ENCODE results near the gene OR4D9.

OR4D9 gene

GRCh38 chr11:59550368-59550841, 39.1 kb downstream of the OR4D9 start:
- H3K4me3 ChIP-seq (ENCODE audit: low read depth, low read length): peak overlapping the region; percentile 57
- peak; percentile 95 for DNase-seq (ENCODE audit: low read depth)
- TF ChIP-seq CTCF (IDR thresholded peaks at IDR 0.05; ENCODE audit: low read depth, low read length, missing control alignments): peak; percentile 51

GRCh38 chr11:59550842-59551658, 39.7 kb downstream of the OR4D9 start:
- DNase-seq (ENCODE audit: low read depth): peak; percentile 79
- TF ChIP-seq CTCF (IDR thresholded peaks at IDR 0.05; ENCODE audit: low read depth, low read length, missing control alignments): no peak
- peak overlapping the region; percentile 57 for H3K4me3 ChIP-seq (ENCODE audit: low read depth, low read length)

- no peak for DNase-seq (ENCODE audit: low read depth)
- TF ChIP-seq CTCF (IDR thresholded peaks at IDR 0.05; ENCODE audit: low read depth, low read length, missing control alignments): no peak
- peak overlapping the region; percentile 57 for H3K4me3 ChIP-seq (ENCODE audit: low read depth, low read length)
Observed at GRCh38 chr11:59551659-59552521, 40.6 kb downstream of the OR4D9 start.

GRCh38 chr11:59552844-59553243, 41.5 kb downstream of the OR4D9 start:
- no peak for TF ChIP-seq CTCF (IDR thresholded peaks at IDR 0.05; ENCODE audit: low read depth, low read length, missing control alignments)
- no peak overlapping the region for H3K4me3 ChIP-seq (ENCODE audit: low read depth, low read length)

GRCh38 chr11:59553323-59553722, 42.0 kb downstream of the OR4D9 start:
- H3K4me3 ChIP-seq (ENCODE audit: low read depth, low read length): no peak overlapping the region
- TF ChIP-seq CTCF (IDR thresholded peaks at IDR 0.05; ENCODE audit: low read depth, low read length, missing control alignments): no peak
- DNase-seq (ENCODE audit: low read depth): no peak

More at GRCh38 chr11:59552844-59553243, 41.5 kb downstream of the OR4D9 start:
- DNase-seq (ENCODE audit: low read depth): no peak

GRCh38 chr11:59555601-59556114, 44.3 kb downstream of the OR4D9 start:
- no peak for DNase-seq (ENCODE audit: low read depth)
- peak overlapping the region; percentile 61 for H3K4me3 ChIP-seq (ENCODE audit: low read depth, low read length)
- TF ChIP-seq CTCF (IDR thresholded peaks at IDR 0.05; ENCODE audit: low read depth, low read length, missing control alignments): no peak
